MM.1S (cell line): ENCODE measurements around the gene STIM1.

Source experiments
- CTCF ChIP-seq: fragments of 300-600 bp; sonication (generic); IDR thresholded peaks from 2 replicates; pipeline ENCODE4 v1.5.1; 2016; ENCODE audit warnings: antibody characterized with exemption, low read length, mixed read lengths
- EZH2 ChIP-seq: fragments of 300-600 bp; sonication (generic); optimal IDR thresholded peaks from 2 replicates; pipeline ENCODE3; 2017; ENCODE audit warnings: low read depth, mild to moderate bottlenecking, antibody characterized with exemption, low read length, mixed read lengths

GRCh38 chr11:3969200-3969599, 113.7 kb downstream of the STIM1 start:
- no peak for TF ChIP-seq CTCF
- no peak for TF ChIP-seq EZH2
